HepG2 (cell line): Measurements from ENCODE around the gene NUCB1. TPM values are rescaled to one million over a fixed set of nuclear protein-coding genes. Genes with fewer than 3 reads are reported as not detected.

ENCODE experiments used
- CEBPZ ChIP-seq: IDR thresholded peaks from 2 replicates; pipeline ENCODE4 v1.6.1; 2012; ENCODE audit warnings: low read length, improper control_type of control experiment
- KLF11 ChIP-seq: IDR thresholded peaks from 2 replicates; pipeline ENCODE4 v1.6.1; 2016; ENCODE audit warnings: missing compliant biosample characterization
- MZF1 ChIP-seq: sonication (generic); formaldehyde crosslinking; IDR thresholded peaks from 2 replicates; pipeline ENCODE4 v1.8.1; 2023; ENCODE audit warnings: mild to moderate bottlenecking, missing genetic modification reagents, borderline replicate concordance
- PTBP1 ChIP-seq: fragments of 200-400 bp; formaldehyde crosslinking; IDR thresholded peaks from 2 replicates; pipeline ENCODE4 v1.6.1; 2018; ENCODE audit warnings: low read length, low read depth; ENCODE audit not compliant: poor library complexity, severe bottlenecking
- RXRB ChIP-seq: IDR thresholded peaks from 2 replicates; pipeline ENCODE4 v1.6.1; 2016; ENCODE audit warnings: borderline replicate concordance, missing genetic modification reagents, missing compliant biosample characterization
- SOX6 ChIP-seq, 2 experiments: fragments of 450-650 bp in 1 of 2; sonication (generic) in 1 of 2; formaldehyde crosslinking in 1 of 2; IDR thresholded peaks; 2 replicates each; pipeline versions ENCODE4 v1.4.0 to v1.6.1; 2017 to 2020; ENCODE audit warnings: antibody characterized with exemption in 1 of 2, mild to moderate bottlenecking in 1 of 2, missing genetic modification reagents in 1 of 2
- YY1 ChIP-seq: IDR thresholded peaks from 2 replicates; pipeline ENCODE4 v1.6.1; 2011; ENCODE audit warnings: low read length, low read depth, moderate library complexity, mild to moderate bottlenecking; ENCODE audit not compliant: insufficient read depth, insufficient replicate concordance
- ZBTB42 ChIP-seq: sonication (generic); formaldehyde crosslinking; IDR thresholded peaks from 2 replicates; pipeline ENCODE4 v1.5.0; 2020; ENCODE audit warnings: mild to moderate bottlenecking, missing genetic modification reagents
- ZKSCAN5 ChIP-seq: sonication (generic); formaldehyde crosslinking; IDR thresholded peaks from 2 replicates; pipeline ENCODE4 v1.5.1; 2020; ENCODE audit warnings: mild to moderate bottlenecking, missing genetic modification reagents
- ZNF180 ChIP-seq: sonication (generic); formaldehyde crosslinking; IDR thresholded peaks from 2 replicates; pipeline ENCODE4 v1.4.0; 2020; ENCODE audit warnings: low read depth, missing genetic modification reagents, borderline replicate concordance
- ZNF737 ChIP-seq: sonication (generic); formaldehyde crosslinking; IDR thresholded peaks from 2 replicates; pipeline ENCODE4 v1.5.0; 2020; ENCODE audit warnings: missing genetic modification reagents, mild to moderate bottlenecking, borderline replicate concordance
- ZNF772 ChIP-seq: sonication (generic); formaldehyde crosslinking; IDR thresholded peaks from 2 replicates; pipeline ENCODE4 v1.5.0; 2020; ENCODE audit warnings: mild to moderate bottlenecking, missing genetic modification reagents
- polyA plus RNA-seq, 8 experiments: library from polyadenylated mRNA; depleted of rRNA in 3 of 8; stranded (reverse) in 7 of 8; unstranded in 1 of 8; fragments of >200 nt; fragmentation: Illumina TruSeq in 4 of 8; extraction: Trizol in 4 of 8; gene quantifications; 2 replicates each; pipeline versions ENCODE4 v1.2.1 to v1.2.3, GENCODE V29; 2011 to 2016; ENCODE audit warnings: low read depth in 4 of 8, missing spikeins in 1 of 8, mixed read lengths in 1 of 8; ENCODE audit not compliant: insufficient read depth in 1 of 8
- total RNA-seq, 5 experiments: library from RNA; depleted of rRNA; stranded (reverse); fragments of >200 nt; fragmentation: Illumina TruSeq; extraction: Trizol; gene quantifications; 2 replicates each; pipeline ENCODE4 v1.2.3, GENCODE V29; 2016; ENCODE audit warnings: low read depth in 1 of 5
- TF ChIP-seq, protein P1 (sequence below): IDR thresholded peaks from 2 replicates; pipeline ENCODE4 v1.6.1; 2016; ENCODE audit warnings: low read depth, missing genetic modification reagents, missing compliant biosample characterization
- TF ChIP-seq, protein P2 (sequence below): sonication (generic); formaldehyde crosslinking; IDR thresholded peaks from 2 replicates; pipeline ENCODE4 v1.4.0; 2020; ENCODE audit warnings: mild to moderate bottlenecking, missing genetic modification reagents
- TF ChIP-seq, protein P3 (sequence below): sonication (generic); formaldehyde crosslinking; IDR thresholded peaks from 2 replicates; pipeline ENCODE4 v1.5.1; 2020; ENCODE audit warnings: mild to moderate bottlenecking, moderate library complexity, missing genetic modification reagents

The NUCB1 gene
- total and polyA plus RNA-seq, 2 of the 13 experiments (the other 11 are each of a cell fraction or from before 2014, with no cell fraction given) = 82.3 to 106 TPM

DNA sequence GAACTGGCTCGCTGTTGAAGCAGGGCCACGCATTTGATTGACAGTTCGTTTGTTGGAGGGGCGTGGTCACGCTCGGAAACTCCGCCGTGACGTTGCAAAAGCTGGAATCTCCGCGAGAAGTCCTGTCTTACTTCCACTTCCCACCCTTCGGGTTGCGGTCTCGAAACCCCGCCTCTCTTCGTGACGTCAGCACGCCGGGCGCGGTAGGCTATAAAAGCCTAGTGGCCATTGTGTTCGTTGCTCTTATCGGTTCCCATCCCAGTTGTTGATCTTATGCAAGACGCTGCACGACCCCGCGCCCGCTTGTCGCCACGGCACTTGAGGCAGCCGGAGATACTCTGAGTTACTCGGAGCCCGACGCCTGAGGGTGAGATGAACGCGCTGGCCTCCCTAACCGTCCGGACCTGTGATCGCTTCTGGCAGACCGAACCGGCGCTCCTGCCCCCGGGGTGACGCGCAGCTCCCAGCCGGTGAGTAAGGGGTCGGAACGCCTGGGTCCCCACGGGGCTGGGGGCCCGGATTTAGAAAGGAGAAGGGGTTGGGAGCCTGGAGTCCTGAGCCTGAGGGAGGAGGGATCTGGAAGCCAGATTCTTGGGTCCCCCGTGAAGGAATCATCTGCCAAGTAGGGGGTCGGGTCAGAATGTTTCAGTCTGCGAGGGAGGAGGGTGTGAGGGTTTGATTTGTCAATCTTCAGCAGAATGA lies 27.8 kb upstream of the NUCB1 start, which contains the start of gene PPP1R15A (continued):
- no peak for TF ChIP-seq CEBPZ
- TF ChIP-seq YY1 = peak; percentile 74
- TF ChIP-seq KLF11 (CRISPR knock-in tag) = peak; percentile 66; the same call in 1 of the 2 replicates
- TF ChIP-seq, protein P1, sequence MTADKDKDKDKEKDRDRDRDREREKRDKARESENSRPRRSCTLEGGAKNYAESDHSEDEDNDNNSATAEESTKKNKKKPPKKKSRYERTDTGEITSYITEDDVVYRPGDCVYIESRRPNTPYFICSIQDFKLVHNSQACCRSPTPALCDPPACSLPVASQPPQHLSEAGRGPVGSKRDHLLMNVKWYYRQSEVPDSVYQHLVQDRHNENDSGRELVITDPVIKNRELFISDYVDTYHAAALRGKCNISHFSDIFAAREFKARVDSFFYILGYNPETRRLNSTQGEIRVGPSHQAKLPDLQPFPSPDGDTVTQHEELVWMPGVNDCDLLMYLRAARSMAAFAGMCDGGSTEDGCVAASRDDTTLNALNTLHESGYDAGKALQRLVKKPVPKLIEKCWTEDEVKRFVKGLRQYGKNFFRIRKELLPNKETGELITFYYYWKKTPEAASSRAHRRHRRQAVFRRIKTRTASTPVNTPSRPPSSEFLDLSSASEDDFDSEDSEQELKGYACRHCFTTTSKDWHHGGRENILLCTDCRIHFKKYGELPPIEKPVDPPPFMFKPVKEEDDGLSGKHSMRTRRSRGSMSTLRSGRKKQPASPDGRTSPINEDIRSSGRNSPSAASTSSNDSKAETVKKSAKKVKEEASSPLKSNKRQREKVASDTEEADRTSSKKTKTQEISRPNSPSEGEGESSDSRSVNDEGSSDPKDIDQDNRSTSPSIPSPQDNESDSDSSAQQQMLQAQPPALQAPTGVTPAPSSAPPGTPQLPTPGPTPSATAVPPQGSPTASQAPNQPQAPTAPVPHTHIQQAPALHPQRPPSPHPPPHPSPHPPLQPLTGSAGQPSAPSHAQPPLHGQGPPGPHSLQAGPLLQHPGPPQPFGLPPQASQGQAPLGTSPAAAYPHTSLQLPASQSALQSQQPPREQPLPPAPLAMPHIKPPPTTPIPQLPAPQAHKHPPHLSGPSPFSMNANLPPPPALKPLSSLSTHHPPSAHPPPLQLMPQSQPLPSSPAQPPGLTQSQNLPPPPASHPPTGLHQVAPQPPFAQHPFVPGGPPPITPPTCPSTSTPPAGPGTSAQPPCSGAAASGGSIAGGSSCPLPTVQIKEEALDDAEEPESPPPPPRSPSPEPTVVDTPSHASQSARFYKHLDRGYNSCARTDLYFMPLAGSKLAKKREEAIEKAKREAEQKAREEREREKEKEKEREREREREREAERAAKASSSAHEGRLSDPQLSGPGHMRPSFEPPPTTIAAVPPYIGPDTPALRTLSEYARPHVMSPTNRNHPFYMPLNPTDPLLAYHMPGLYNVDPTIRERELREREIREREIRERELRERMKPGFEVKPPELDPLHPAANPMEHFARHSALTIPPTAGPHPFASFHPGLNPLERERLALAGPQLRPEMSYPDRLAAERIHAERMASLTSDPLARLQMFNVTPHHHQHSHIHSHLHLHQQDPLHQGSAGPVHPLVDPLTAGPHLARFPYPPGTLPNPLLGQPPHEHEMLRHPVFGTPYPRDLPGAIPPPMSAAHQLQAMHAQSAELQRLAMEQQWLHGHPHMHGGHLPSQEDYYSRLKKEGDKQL = no peak
- TF ChIP-seq ZBTB42 (CRISPR knock-in tag) = peak; percentile 56; the same call in 1 of the 2 replicates
- TF ChIP-seq ZNF772 (CRISPR knock-in tag) = peak; percentile 83
- no peak for TF ChIP-seq PTBP1
- TF ChIP-seq ZNF737 (CRISPR knock-in tag) = no peak
- TF ChIP-seq ZNF180 (CRISPR knock-in tag) = no peak
- TF ChIP-seq RXRB (CRISPR knock-in tag) = peak; percentile 31; the same call in 1 of the 2 replicates
- TF ChIP-seq, protein P2, sequence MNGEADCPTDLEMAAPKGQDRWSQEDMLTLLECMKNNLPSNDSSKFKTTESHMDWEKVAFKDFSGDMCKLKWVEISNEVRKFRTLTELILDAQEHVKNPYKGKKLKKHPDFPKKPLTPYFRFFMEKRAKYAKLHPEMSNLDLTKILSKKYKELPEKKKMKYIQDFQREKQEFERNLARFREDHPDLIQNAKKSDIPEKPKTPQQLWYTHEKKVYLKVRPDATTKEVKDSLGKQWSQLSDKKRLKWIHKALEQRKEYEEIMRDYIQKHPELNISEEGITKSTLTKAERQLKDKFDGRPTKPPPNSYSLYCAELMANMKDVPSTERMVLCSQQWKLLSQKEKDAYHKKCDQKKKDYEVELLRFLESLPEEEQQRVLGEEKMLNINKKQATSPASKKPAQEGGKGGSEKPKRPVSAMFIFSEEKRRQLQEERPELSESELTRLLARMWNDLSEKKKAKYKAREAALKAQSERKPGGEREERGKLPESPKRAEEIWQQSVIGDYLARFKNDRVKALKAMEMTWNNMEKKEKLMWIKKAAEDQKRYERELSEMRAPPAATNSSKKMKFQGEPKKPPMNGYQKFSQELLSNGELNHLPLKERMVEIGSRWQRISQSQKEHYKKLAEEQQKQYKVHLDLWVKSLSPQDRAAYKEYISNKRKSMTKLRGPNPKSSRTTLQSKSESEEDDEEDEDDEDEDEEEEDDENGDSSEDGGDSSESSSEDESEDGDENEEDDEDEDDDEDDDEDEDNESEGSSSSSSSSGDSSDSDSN = peak; percentile 78
- TF ChIP-seq SOX6 (IDR thresholded peaks at IDR 0.05) = no peak
- TF ChIP-seq SOX6 (CRISPR knock-in tag; IDR thresholded peaks at IDR 0.05) = peak; percentile 55; the same call in 1 of the 2 replicates
- TF ChIP-seq, protein P3, sequence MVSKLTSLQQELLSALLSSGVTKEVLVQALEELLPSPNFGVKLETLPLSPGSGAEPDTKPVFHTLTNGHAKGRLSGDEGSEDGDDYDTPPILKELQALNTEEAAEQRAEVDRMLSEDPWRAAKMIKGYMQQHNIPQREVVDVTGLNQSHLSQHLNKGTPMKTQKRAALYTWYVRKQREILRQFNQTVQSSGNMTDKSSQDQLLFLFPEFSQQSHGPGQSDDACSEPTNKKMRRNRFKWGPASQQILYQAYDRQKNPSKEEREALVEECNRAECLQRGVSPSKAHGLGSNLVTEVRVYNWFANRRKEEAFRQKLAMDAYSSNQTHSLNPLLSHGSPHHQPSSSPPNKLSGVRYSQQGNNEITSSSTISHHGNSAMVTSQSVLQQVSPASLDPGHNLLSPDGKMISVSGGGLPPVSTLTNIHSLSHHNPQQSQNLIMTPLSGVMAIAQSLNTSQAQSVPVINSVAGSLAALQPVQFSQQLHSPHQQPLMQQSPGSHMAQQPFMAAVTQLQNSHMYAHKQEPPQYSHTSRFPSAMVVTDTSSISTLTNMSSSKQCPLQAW (CRISPR knock-in tag) = peak; percentile 87
- no peak for TF ChIP-seq MZF1 (CRISPR knock-in tag)
- TF ChIP-seq ZKSCAN5 (CRISPR knock-in tag) = 0 out of 2 replicates have a peak, but pooled peaks have one; percentile 19
